Neutrophil (primary cell): ENCODE measurements around the gene TAF10.

Source experiments
- H3K27ac ChIP-seq: fragments of 200-600 bp; sonication (generic); 2 replicates; pipeline ENCODE4 v1.5.1; 2016; ENCODE audit warnings: mild to moderate bottlenecking, moderate library complexity
- H3K27me3 ChIP-seq: fragments of 200-600 bp; sonication (generic); 2 replicates; pipeline ENCODE4 v1.6.0; 2016; ENCODE audit warnings: mild to moderate bottlenecking
- H3K36me3 ChIP-seq: fragments of 200-600 bp; sonication (generic); 2 replicates; pipeline ENCODE4 v1.5.1; 2017
- H3K4me1 ChIP-seq, 2 experiments: fragments of 200-600 bp in 1 of 2; sonication (generic) in 1 of 2; 1 replicate in 1 of 2; 2 replicates in 1 of 2; pipeline versions ENCODE4 v1.5.1 to v1.6.1; 2013 to 2016; ENCODE audit warnings: low read depth in 1 of 2, low read length in 1 of 2, mild to moderate bottlenecking in 1 of 2, moderate library complexity in 1 of 2; ENCODE audit not compliant: control insufficient read depth in 1 of 2, insufficient read depth in 1 of 2
- H3K4me3 ChIP-seq, 2 experiments: fragments of 200-600 bp in 1 of 2; sonication (generic) in 1 of 2; 1 replicate in 1 of 2; 2 replicates in 1 of 2; pipeline ENCODE4 v1.5.1; 2013 to 2016; ENCODE audit warnings: low read depth in 1 of 2, low read length in 1 of 2, mild to moderate bottlenecking in 1 of 2, moderate library complexity in 1 of 2
- H3K9me3 ChIP-seq: fragments of 200-600 bp; sonication (generic); 2 replicates; pipeline ENCODE4 v1.5.1; 2016
- TF ChIP-seq, protein P1 (sequence below): fragments of 200-600 bp; sonication (generic); IDR thresholded peaks from 2 replicates; pipeline ENCODE4 v1.5.1; 2016; ENCODE audit warnings: antibody characterized with exemption

The TAF10 gene

DNA sequence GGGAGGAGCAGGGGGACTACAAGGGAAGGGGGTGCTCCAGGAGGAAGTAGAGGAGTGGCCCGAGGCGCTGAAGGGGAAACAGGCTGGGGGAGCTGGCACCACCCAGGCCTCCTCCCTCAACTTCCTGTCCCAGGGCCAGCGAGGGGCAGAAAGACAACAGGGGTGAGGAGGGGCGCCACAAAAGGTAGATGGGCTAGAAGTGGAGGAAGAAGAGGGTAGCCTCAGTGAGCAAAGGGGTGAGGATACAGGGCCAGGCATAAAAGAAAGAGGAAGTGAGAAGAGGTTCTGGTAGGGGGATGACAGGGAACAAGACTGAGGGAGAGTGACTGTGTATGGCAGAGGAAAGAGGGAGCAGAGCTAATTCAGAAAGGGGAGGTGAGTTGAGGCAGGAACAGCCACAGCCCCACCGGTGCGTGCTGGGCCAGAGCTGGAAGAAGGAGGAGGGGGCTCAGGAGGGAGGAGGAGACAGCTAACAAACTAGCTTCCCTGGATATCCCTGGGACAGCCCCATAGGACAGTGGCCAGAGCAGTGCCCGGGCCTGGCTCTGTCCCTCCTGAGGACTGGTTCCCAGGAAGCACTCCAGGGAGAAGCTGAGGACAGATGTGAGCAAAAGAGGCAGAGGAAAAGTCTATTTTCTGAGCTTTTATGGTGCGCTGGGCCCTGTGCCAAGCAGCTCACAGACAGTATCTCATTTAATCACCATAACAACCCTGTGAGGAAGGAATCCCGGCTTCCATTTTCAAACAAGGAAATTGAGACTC lies 35.1 kb upstream of the TAF10 start:
- peak overlapping the region; percentile 53 for H3K27ac ChIP-seq
- peaks cover 13% of the 10 kb centered on the region for H3K27me3 ChIP-seq
- H3K4me3 ChIP-seq, result peak overlapping the region; percentile 2 to 38
- H3K9me3 ChIP-seq, result no peaks in the 10 kb centered on the region
- H3K4me1 ChIP-seq, result peaks cover 11 to 13% of the 10 kb centered on the region in 2 experiments
- no peaks in the 10 kb centered on the region for H3K36me3 ChIP-seq
- TF ChIP-seq, protein P1, sequence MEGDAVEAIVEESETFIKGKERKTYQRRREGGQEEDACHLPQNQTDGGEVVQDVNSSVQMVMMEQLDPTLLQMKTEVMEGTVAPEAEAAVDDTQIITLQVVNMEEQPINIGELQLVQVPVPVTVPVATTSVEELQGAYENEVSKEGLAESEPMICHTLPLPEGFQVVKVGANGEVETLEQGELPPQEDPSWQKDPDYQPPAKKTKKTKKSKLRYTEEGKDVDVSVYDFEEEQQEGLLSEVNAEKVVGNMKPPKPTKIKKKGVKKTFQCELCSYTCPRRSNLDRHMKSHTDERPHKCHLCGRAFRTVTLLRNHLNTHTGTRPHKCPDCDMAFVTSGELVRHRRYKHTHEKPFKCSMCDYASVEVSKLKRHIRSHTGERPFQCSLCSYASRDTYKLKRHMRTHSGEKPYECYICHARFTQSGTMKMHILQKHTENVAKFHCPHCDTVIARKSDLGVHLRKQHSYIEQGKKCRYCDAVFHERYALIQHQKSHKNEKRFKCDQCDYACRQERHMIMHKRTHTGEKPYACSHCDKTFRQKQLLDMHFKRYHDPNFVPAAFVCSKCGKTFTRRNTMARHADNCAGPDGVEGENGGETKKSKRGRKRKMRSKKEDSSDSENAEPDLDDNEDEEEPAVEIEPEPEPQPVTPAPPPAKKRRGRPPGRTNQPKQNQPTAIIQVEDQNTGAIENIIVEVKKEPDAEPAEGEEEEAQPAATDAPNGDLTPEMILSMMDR, result no peak

DNA sequence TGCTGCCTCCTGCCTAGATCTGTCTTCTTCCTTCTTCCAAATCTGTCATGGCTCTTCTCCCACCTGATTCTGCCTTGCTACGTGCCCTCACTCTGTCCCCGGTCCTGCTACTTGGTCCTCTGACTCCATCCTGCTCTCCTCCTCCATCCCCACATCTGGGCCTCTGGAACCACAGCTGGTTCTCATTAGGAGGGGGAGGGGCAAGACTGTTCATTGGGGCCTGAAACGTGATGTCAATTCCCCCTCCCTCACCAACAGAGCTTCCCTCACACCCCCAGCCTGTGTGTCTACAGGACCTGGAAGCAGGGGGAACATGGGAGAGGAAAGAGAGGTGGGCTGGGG lies 34.5 kb upstream of the TAF10 start:
- H3K27me3 ChIP-seq, result peaks cover 13% of the 10 kb centered on the region
- H3K9me3 ChIP-seq, result no peaks in the 10 kb centered on the region
- H3K4me3 ChIP-seq, result peak overlapping the region; percentile 2 to 38
- TF ChIP-seq, protein P1, result no peak
- H3K27ac ChIP-seq, result peak overlapping the region; percentile 53
- peaks cover 11 to 13% of the 10 kb centered on the region in 2 experiments for H3K4me1 ChIP-seq
- H3K36me3 ChIP-seq, result no peaks in the 10 kb centered on the region

DNA sequence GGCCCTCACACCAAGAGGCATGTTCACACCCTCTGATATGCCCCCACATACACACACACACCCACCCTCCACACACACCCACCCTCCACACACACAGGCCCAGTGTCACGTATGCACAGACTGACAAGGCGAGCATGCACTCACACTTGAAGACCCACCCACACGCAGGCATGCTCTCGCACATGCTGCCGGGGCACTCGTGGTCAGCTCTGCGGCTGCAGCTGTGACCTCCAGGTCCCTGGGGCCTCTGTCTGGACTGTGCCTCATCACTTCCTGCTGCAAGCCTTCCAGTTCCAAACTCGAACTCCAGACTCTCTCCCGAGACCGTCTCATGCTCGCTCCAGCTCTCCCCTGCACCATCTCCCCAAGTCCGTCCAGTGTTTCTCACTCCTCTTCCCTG lies 34.1 kb upstream of the TAF10 start:
- Histone ChIP-seq H3K36me3 (no peaks in the 10 kb centered on the region), H3K27me3 (peaks cover 9% of the 10 kb centered on the region), H3K4me1 (peaks cover 11 to 13% of the 10 kb centered on the region in 2 experiments), H3K9me3 (no peaks in the 10 kb centered on the region), H3K4me3 (no peak overlapping the region), H3K27ac (no peak overlapping the region)
- TF ChIP-seq, protein P1, result no peak

DNA sequence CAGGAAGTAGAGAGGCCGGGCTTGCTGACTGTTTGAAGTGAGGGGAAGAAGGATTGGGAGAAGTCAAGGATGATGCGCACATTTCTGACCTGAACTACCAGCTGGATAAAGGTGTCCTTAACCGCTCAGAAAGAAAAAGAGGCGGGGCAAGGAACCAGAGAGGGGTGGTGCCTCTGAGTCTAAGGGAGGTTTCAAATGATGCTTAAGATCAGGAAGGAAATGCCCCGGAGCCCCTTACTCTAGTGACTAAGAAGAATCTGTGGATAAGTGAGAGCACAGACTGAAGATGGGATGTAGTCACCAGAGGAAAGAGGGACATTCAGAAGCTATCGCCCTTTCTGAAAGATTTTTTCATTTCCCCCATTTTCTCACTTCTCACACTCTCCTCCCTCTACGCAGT lies 30.9 kb upstream of the TAF10 start:
- H3K27me3 ChIP-seq, result no peaks in the 10 kb centered on the region
- H3K4me3 ChIP-seq, result no peak overlapping the region
- H3K9me3 ChIP-seq, result no peaks in the 10 kb centered on the region
- peaks cover 11 to 13% of the 10 kb centered on the region in 2 experiments for H3K4me1 ChIP-seq
- H3K27ac ChIP-seq, result no peak overlapping the region
- H3K36me3 ChIP-seq, result no peaks in the 10 kb centered on the region
- TF ChIP-seq, protein P1, result no peak

DNA sequence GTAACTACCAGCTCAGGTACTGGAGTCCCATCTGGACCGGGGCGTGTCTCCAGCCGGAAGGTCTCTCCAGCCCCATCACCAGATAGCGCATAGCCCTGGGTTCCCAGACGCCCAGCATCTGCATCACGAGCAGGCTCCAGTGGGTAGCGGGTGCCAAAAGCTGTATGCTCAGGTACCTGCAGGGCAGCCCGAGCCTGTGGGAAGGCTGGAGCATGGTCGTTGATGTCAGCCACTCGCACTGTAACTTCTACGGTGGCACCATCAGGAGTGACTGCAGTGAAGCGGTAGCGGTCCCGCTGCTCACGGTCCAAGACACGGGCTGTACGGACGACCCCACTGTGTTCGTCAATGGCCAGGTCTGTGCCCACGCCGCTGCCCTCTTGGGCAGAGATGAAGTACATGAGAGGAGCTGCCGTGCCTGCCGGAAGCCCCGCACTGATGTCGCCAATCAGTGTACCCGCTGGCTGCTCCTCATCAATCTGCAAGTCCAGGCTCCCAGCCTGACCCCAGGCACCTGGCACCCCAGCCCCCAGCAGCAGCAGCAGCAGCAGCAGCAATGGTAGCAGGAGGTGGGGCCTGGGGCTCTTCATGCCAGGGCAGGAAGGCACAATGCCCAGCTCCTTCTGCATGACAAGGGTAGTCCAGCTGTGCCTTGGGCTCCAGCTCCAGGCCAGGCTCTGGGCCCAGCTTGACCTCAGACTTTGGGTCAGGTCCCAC lies 29.1 kb upstream of the TAF10 start:
- H3K4me1 ChIP-seq, result peaks cover 2% of the 10 kb centered on the region in 2 experiments
- no peak overlapping the region for H3K27ac ChIP-seq
- TF ChIP-seq, protein P1, result no peak
- no peaks in the 10 kb centered on the region for H3K36me3 ChIP-seq
- H3K4me3 ChIP-seq, result no peak overlapping the region
- no peaks in the 10 kb centered on the region for H3K27me3 ChIP-seq
- no peaks in the 10 kb centered on the region for H3K9me3 ChIP-seq
